ENCODE measurements around the gene ADGRE3. TPM values are rescaled to one million over a fixed set of nuclear protein-coding genes. Genes with fewer than 3 reads are reported as not detected.

The ADGRE3 gene
- total RNA-seq, 1 experiment from 2014 or later, result not detected

GRCh38 chr19:14722127-14722526 is 47.5 kb upstream of the ADGRE3 start (continued):
- no peak for TF ChIP-seq ATF6 (CRISPR knock-in tag; IDR thresholded peaks at IDR 0.05)
- TF ChIP-seq FOXJ3 (CRISPR knock-in tag; IDR thresholded peaks at IDR 0.05; ENCODE audit: borderline replicate concordance), result no peak
- no peak for TF ChIP-seq ZNF512 (CRISPR knock-in tag; IDR thresholded peaks at IDR 0.05; ENCODE audit: borderline replicate concordance)
- no peak for TF ChIP-seq NR1H2 (CRISPR knock-in tag; IDR thresholded peaks at IDR 0.05)
- TF ChIP-seq GTF2I (CRISPR knock-in tag; conservative IDR thresholded peaks at IDR 0.05), result no peak
- TF ChIP-seq PREB (CRISPR knock-in tag; IDR thresholded peaks at IDR 0.05; ENCODE audit: borderline replicate concordance), result no peak
- no peak for TF ChIP-seq ZNF121 (CRISPR knock-in tag; IDR thresholded peaks at IDR 0.05)
- TF ChIP-seq SP1 (CRISPR knock-in tag; conservative IDR thresholded peaks at IDR 0.05), result no peak
- no peak for TF ChIP-seq IRF1 (CRISPR knock-in tag; IDR thresholded peaks at IDR 0.05)
- TF ChIP-seq ZNF263 (CRISPR knock-in tag; IDR thresholded peaks at IDR 0.05; ENCODE audit: low read depth), result no peak
- TF ChIP-seq ZNF219 (CRISPR knock-in tag; IDR thresholded peaks at IDR 0.05; ENCODE audit: borderline replicate concordance), result no peak
- TF ChIP-seq HMGA2 (CRISPR knock-in tag; IDR thresholded peaks at IDR 0.05), result no peak

GRCh38 chr19:14719162-14719561 is 44.5 kb upstream of the ADGRE3 start:
- H3K27ac Mint-ChIP-seq, result no peak overlapping the region
- ChIA-PET CTCF (no interaction called here), POLR2A (no interaction called here)
- H3K36me3 Mint-ChIP-seq, result peaks cover 95% of the 10 kb centered on the region
- peaks cover 94% of the 10 kb centered on the region for H3K9me3 Mint-ChIP-seq
- no peak for ATAC-seq
- H3K27me3 Mint-ChIP-seq (ENCODE audit: low read depth), result peaks cover 17% of the 10 kb centered on the region
- no peak overlapping the region for H3K4me3 Mint-ChIP-seq
- H3K4me1 Mint-ChIP-seq, result no peaks in the 10 kb centered on the region
- DNase-seq (ENCODE audit: low spot score), result no peak
- TF ChIP-seq ELF4 (CRISPR knock-in tag; IDR thresholded peaks at IDR 0.05; ENCODE audit: low read depth), result no peak
- TF ChIP-seq NFATC4 (CRISPR knock-in tag; IDR thresholded peaks at IDR 0.05), result no peak
- TF ChIP-seq ZBTB21 (CRISPR knock-in tag; IDR thresholded peaks at IDR 0.05; ENCODE audit: borderline replicate concordance), result no peak
- TF ChIP-seq E2F5 (CRISPR knock-in tag; IDR thresholded peaks at IDR 0.05), result no peak
- TF ChIP-seq JAZF1 (CRISPR knock-in tag; IDR thresholded peaks at IDR 0.05), result no peak
- no peak for TF ChIP-seq ZNF121 (CRISPR knock-in tag; IDR thresholded peaks at IDR 0.05)
- TF ChIP-seq AR (CRISPR knock-in tag; IDR thresholded peaks at IDR 0.05), result no peak
- TF ChIP-seq MYBL2 (CRISPR knock-in tag; IDR thresholded peaks at IDR 0.05), result no peak
- TF ChIP-seq ZNF532 (CRISPR knock-in tag; IDR thresholded peaks at IDR 0.05; ENCODE audit: borderline replicate concordance), result no peak
- no peak for TF ChIP-seq NR2C2 (CRISPR knock-in tag; IDR thresholded peaks at IDR 0.05)
- no peak for TF ChIP-seq IRF1 (CRISPR knock-in tag; IDR thresholded peaks at IDR 0.05)
- no peak for TF ChIP-seq USF1 (CRISPR knock-in tag; IDR thresholded peaks at IDR 0.05)
